ENCODE data around the gene RYK. TPM values are rescaled to one million over a fixed set of nuclear protein-coding genes. Genes with fewer than 3 reads are reported as not detected.

RYK gene
- total RNA-seq, 1 donor from 2014 or later, result 37.5 TPM

GRCh38 chr3:134189849-134190248, 60.8 kb downstream of the RYK start:
- intact Hi-C loops (cut with micrococcal nuclease), result no loop called here
- DNase-seq (no peak), ATAC-seq (no peak)

GRCh38 chr3:134186391-134186790, 64.3 kb downstream of the RYK start:
- intact Hi-C loops (cut with micrococcal nuclease), result no loop called here
- DNase-seq (no peak), ATAC-seq (no peak)

- ATAC-seq (no peak), DNase-seq (no peak)
- intact Hi-C loops (cut with micrococcal nuclease), result no loop called here
These were observed 69.9 kb downstream of the RYK start for GRCh38 chr3:134180761-134181160.

- intact Hi-C loops (cut with micrococcal nuclease), result no loop called here
- no peak for DNase-seq
- no peak for ATAC-seq
These were observed 71.2 kb downstream of the RYK start for GRCh38 chr3:134179508-134179907.

GRCh38 chr3:134163096-134163495, 87.6 kb downstream of the RYK start:
- DNase-seq, result no peak
- intact Hi-C loops (cut with micrococcal nuclease), result no loop called here
- ATAC-seq, result no peak

- intact Hi-C loops (cut with micrococcal nuclease), result no loop called here
- ATAC-seq (no peak), DNase-seq (no peak)
These were observed 88.6 kb downstream of the RYK start for GRCh38 chr3:134161898-134162615.

GRCh38 chr3:134155446-134155845, 95.2 kb downstream of the RYK start:
- no peak for DNase-seq
- ATAC-seq, result no peak
- intact Hi-C loops (cut with micrococcal nuclease), result no loop called here

GRCh38 chr3:134153761-134154160, 96.9 kb downstream of the RYK start:
- intact Hi-C loops (cut with micrococcal nuclease), result no loop called here
- no peak for DNase-seq
- no peak for ATAC-seq

GRCh38 chr3:134150476-134150875, 100.2 kb downstream of the RYK start:
- intact Hi-C loops (cut with micrococcal nuclease), result no loop called here
- DNase-seq (no peak), ATAC-seq (no peak)

GRCh38 chr3:134149286-134149685, 101.4 kb downstream of the RYK start:
- DNase-seq (no peak), ATAC-seq (peak; percentile 26)
- intact Hi-C loops (cut with micrococcal nuclease), result no loop called here

- ATAC-seq (no peak), DNase-seq (no peak)
- intact Hi-C loops (cut with micrococcal nuclease), result no loop called here
These were observed 102.1 kb downstream of the RYK start for GRCh38 chr3:134148534-134148933.

GRCh38 chr3:134147411-134147810, 103.2 kb downstream of the RYK start:
- intact Hi-C loops (cut with micrococcal nuclease), result no loop called here
- no peak for ATAC-seq
- DNase-seq, result no peak

GRCh38 chr3:134146666-134147065, 104.0 kb downstream of the RYK start:
- intact Hi-C loops (cut with micrococcal nuclease), result no loop called here

GRCh38 chr3:134145183-134145582, 105.5 kb downstream of the RYK start:
- DNase-seq (no peak), ATAC-seq (no peak)
- intact Hi-C loops (cut with micrococcal nuclease), result no loop called here

More at GRCh38 chr3:134146666-134147065, 104.0 kb downstream of the RYK start:
- DNase-seq, result no peak
- no peak for ATAC-seq

GRCh38 chr3:134144694-134145093, 106.0 kb downstream of the RYK start:
- DNase-seq (no peak), ATAC-seq (no peak)
- intact Hi-C loops (cut with micrococcal nuclease), result no loop called here

- intact Hi-C loops (cut with micrococcal nuclease), result no loop called here
- ATAC-seq, result no peak
- DNase-seq, result no peak
These were observed 106.7 kb downstream of the RYK start for GRCh38 chr3:134143828-134144401.

- no peak for ATAC-seq
- DNase-seq, result no peak
- intact Hi-C loops (cut with micrococcal nuclease), result no loop called here
These were observed 114.1 kb downstream of the RYK start for GRCh38 chr3:134136604-134137003.

- intact Hi-C loops (cut with micrococcal nuclease), result no loop called here
- ATAC-seq, result no peak
These were observed 115.8 kb downstream of the RYK start for GRCh38 chr3:134134698-134135415.

GRCh38 chr3:134134240-134134639, 116.4 kb downstream of the RYK start:
- no peak for DNase-seq
- intact Hi-C loops (cut with micrococcal nuclease), result no loop called here
- ATAC-seq, result no peak

More at GRCh38 chr3:134134698-134135415, 115.8 kb downstream of the RYK start:
- no peak for DNase-seq

- ATAC-seq (no peak), DNase-seq (no peak)
- intact Hi-C loops (cut with micrococcal nuclease), result no loop called here
These were observed 117.7 kb downstream of the RYK start for GRCh38 chr3:134132961-134133360.

GRCh38 chr3:134126153-134126552, 124.5 kb downstream of the RYK start:
- no peak for ATAC-seq

More at GRCh38 chr3:134126153-134126552, 124.5 kb downstream of the RYK start:
- intact Hi-C loops (cut with micrococcal nuclease), result no loop called here
- DNase-seq, result no peak
